ENCODE measurements around the gene PCDHB1. TPM values are rescaled to one million over a fixed set of nuclear protein-coding genes. Genes with fewer than 3 reads are reported as not detected.

Gene PCDHB1
- total RNA-seq, 1 experiment from 2014 or later: 0.13 TPM

Other genes starting within 250 kb of the PCDHB1 start
- gene PCDHA4, start 244.3 kb upstream of the PCDHB1 start, total RNA-seq (2021): 5.4 to 6.3 TPM (median 5.6 TPM) in 3 replicates
- 0.85 to 0.94 TPM (median 0.90 TPM) in 3 replicates for gene PCDHA5, start 229.8 kb upstream of the PCDHB1 start, total RNA-seq (2021)
- 2.0 to 2.4 TPM (median 2.4 TPM) in 3 replicates for gene PCDHA6, start 223.4 kb upstream of the PCDHB1 start, total RNA-seq (2021)
- gene PCDHA7, start 217.1 kb upstream of the PCDHB1 start, total RNA-seq (2021): 2.3 to 2.7 TPM (median 2.4 TPM) in 3 replicates
- 0.85 to 1.3 TPM (median 1.3 TPM) in 3 replicates for gene PCDHA8, start 210.2 kb upstream of the PCDHB1 start, total RNA-seq (2021)
- gene PCDHA9, start 203.0 kb upstream of the PCDHB1 start, total RNA-seq (2021): 1.1 to 1.5 TPM (median 1.4 TPM) in 3 replicates
- 10.8 to 12.0 TPM (median 11.6 TPM) in 3 replicates for gene PCDHA10, start 195.5 kb upstream of the PCDHB1 start, total RNA-seq (2021)
- gene PCDHA11, start 182.4 kb upstream of the PCDHB1 start, total RNA-seq (2021): 5.8 to 8.7 TPM (median 7.9 TPM) in 3 replicates
- gene PCDHA12, start 176.1 kb upstream of the PCDHB1 start, total RNA-seq (2021): 9.6 to 10.7 TPM (median 10.1 TPM) in 3 replicates
- 2.4 to 3.8 TPM (median 3.0 TPM) in 3 replicates for gene PCDHA13, start 169.2 kb upstream of the PCDHB1 start, total RNA-seq (2021)
- 8.2 to 8.6 TPM (median 8.4 TPM) in 3 replicates for gene PCDHAC1, start 125.1 kb upstream of the PCDHB1 start, total RNA-seq (2021)
- gene PCDHAC2, start 84.9 kb upstream of the PCDHB1 start, total RNA-seq (2021): 6.7 to 11.3 TPM (median 7.9 TPM) in 3 replicates
- gene PCDHB2, start 43.2 kb downstream of the PCDHB1 start, total RNA-seq (2021): 22.9 to 26.2 TPM (median 23.1 TPM) in 3 replicates
- 4.7 to 6.4 TPM (median 5.1 TPM) in 3 replicates for gene PCDHB3, start 49.1 kb downstream of the PCDHB1 start, total RNA-seq (2021)
- gene PCDHB4, start 70.4 kb downstream of the PCDHB1 start, total RNA-seq (2021): 2.3 to 2.6 TPM (median 2.3 TPM) in 3 replicates
- 6.8 to 12.5 TPM (median 8.5 TPM) in 3 replicates for gene PCDHB5, start 83.8 kb downstream of the PCDHB1 start, total RNA-seq (2021)
- 0.23 to 0.37 TPM (median 0.24 TPM) in 3 replicates for gene PCDHB6, start 98.7 kb downstream of the PCDHB1 start, total RNA-seq (2021)
- gene PCDHB7, start 121.3 kb downstream of the PCDHB1 start, total RNA-seq (2021): 0.17 to 0.27 TPM (median 0.23 TPM) in 3 replicates
- gene PCDHB8, start 126.4 kb downstream of the PCDHB1 start, total RNA-seq (2021): 4.1 to 5.4 TPM (median 4.6 TPM) in 3 replicates
- gene PCDHB16, start 131.0 kb downstream of the PCDHB1 start, total RNA-seq (2021): 3.5 to 4.1 TPM (median 3.7 TPM) in 3 replicates
- gene PCDHB9, start 135.8 kb downstream of the PCDHB1 start, total RNA-seq (2021): 1.6 to 2.3 TPM (median 1.7 TPM) in 3 replicates
- gene PCDHB10, start 141.0 kb downstream of the PCDHB1 start, total RNA-seq (2021): 1.4 to 1.9 TPM (median 1.7 TPM) in 3 replicates
- gene PCDHB11, start 148.3 kb downstream of the PCDHB1 start, total RNA-seq (2021): 0.61 to 1.2 TPM (median 0.92 TPM) in 3 replicates
- 2.7 to 3.1 TPM (median 3.1 TPM) in 3 replicates for gene PCDHB12, start 157.3 kb downstream of the PCDHB1 start, total RNA-seq (2021)
- gene PCDHB13, start 162.5 kb downstream of the PCDHB1 start, total RNA-seq (2021): 2.2 to 2.9 TPM (median 2.6 TPM) in 3 replicates
- gene PCDHB14, start 172.0 kb downstream of the PCDHB1 start, total RNA-seq (2021): 2.6 to 3.5 TPM (median 2.8 TPM) in 3 replicates
- 7.7 to 8.7 TPM (median 8.4 TPM) in 3 replicates for gene PCDHB15, start 194.0 kb downstream of the PCDHB1 start, total RNA-seq (2021)